ENCODE data around the gene LCMT2.
"Not testable (repeated sequence)": the region's sequence is repeated elsewhere in the genome, so short reads cannot be mapped to it uniquely, and the experiment has no call there.

Gene LCMT2

GRCh38 chr15:43314171-43314570 lies 16.2 kb downstream of the LCMT2 start:
- DNase-seq (ENCODE audit: low read depth) = no peak

GRCh38 chr15:43312378-43312777 lies 18.0 kb downstream of the LCMT2 start:
- DNase-seq (ENCODE audit: low read depth) = no peak

GRCh38 chr15:43302205-43302817 lies 28.1 kb downstream of the LCMT2 start, which contains the start of gene TGM7:
Gene TGM7, minus strand, starts transcription at chr15:43302255.
- DNase-seq (ENCODE audit: low read depth) = no peak

GRCh38 chr15:43299884-43300283 lies 30.5 kb downstream of the LCMT2 start:
- no peak for DNase-seq (ENCODE audit: low read depth)

- DNase-seq (ENCODE audit: low read depth) = no peak
These were observed 31.0 kb downstream of the LCMT2 start for GRCh38 chr15:43299411-43299810.

- no peak for DNase-seq (ENCODE audit: low read depth)
These were observed 36.2 kb downstream of the LCMT2 start for GRCh38 chr15:43294091-43294706.

GRCh38 chr15:43293432-43293831 lies 36.9 kb downstream of the LCMT2 start:
- no peak for DNase-seq (ENCODE audit: low read depth)

- no peak for DNase-seq (ENCODE audit: low read depth)
These were observed 37.8 kb downstream of the LCMT2 start for GRCh38 chr15:43292375-43293078.

GRCh38 chr15:43289656-43290055 lies 40.7 kb downstream of the LCMT2 start:
- not testable (repeated sequence) for DNase-seq (ENCODE audit: low read depth)

- DNase-seq (ENCODE audit: low read depth) = no peak
These were observed 43.1 kb downstream of the LCMT2 start for GRCh38 chr15:43287254-43287653.

GRCh38 chr15:43286074-43286473 lies 44.3 kb downstream of the LCMT2 start:
- DNase-seq (ENCODE audit: low read depth) = no peak

- no peak for DNase-seq (ENCODE audit: low read depth)
These were observed 44.8 kb downstream of the LCMT2 start for GRCh38 chr15:43285609-43286037.

- DNase-seq (ENCODE audit: low read depth) = no peak
These were observed 46.8 kb downstream of the LCMT2 start for GRCh38 chr15:43283526-43283925.

GRCh38 chr15:43281926-43282602 lies 48.3 kb downstream of the LCMT2 start:
- DNase-seq (ENCODE audit: low read depth) = no peak

- DNase-seq (ENCODE audit: low read depth) = no peak
These were observed 49.4 kb downstream of the LCMT2 start for GRCh38 chr15:43280996-43281395.

GRCh38 chr15:43279496-43279895 lies 50.9 kb downstream of the LCMT2 start:
- DNase-seq (ENCODE audit: low read depth) = no peak

- DNase-seq (ENCODE audit: low read depth) = no peak
These were observed 51.5 kb downstream of the LCMT2 start for GRCh38 chr15:43278869-43279268.

- DNase-seq (ENCODE audit: low read depth) = no peak
These were observed 52.5 kb downstream of the LCMT2 start for GRCh38 chr15:43277901-43278300.

- no peak for DNase-seq (ENCODE audit: low read depth)
These were observed 53.0 kb downstream of the LCMT2 start for GRCh38 chr15:43277231-43277823.

- no peak for DNase-seq (ENCODE audit: low read depth)
These were observed 53.7 kb downstream of the LCMT2 start for GRCh38 chr15:43276563-43277200.

GRCh38 chr15:43275740-43276562 lies 54.4 kb downstream of the LCMT2 start:
- no peak for DNase-seq (ENCODE audit: low read depth)
